ENCODE data around the gene ZNF43. TPM values are rescaled to one million over a fixed set of nuclear protein-coding genes. Genes with fewer than 3 reads are reported as not detected.
"Not testable (repeated sequence)": the region's sequence is repeated elsewhere in the genome, so short reads cannot be mapped to it uniquely, and the experiment has no call there.

The ZNF43 gene
- total and polyA plus RNA-seq, 2 of the 8 experiments (the other 6 are each of a cell fraction or from before 2014, with no cell fraction given), result 24.7 to 53.1 TPM

- peak; percentile 70; the same call in 1 of the 2 replicates for TF ChIP-seq BACH1 (IDR thresholded peaks at IDR 0.05; ENCODE audit: low read length)
- no peak for TF ChIP-seq NANOG (IDR thresholded peaks at IDR 0.05; ENCODE audit: insufficient read depth, low read depth, low read length, poor library complexity, severe bottlenecking)
- TF ChIP-seq RNF2 (IDR thresholded peaks at IDR 0.05; ENCODE audit: borderline replicate concordance, low read depth, low read length, missing control alignments, poor library complexity, severe bottlenecking), result no peak
- peak; percentile 19; the same call in 1 of the 2 replicates for TF ChIP-seq CREB1 (IDR thresholded peaks at IDR 0.05)
- peak; percentile 63; the same call in 1 of the 2 replicates for TF ChIP-seq SP4 (IDR thresholded peaks at IDR 0.05; ENCODE audit: low read length)
- TF ChIP-seq BRCA1 (IDR thresholded peaks at IDR 0.05; ENCODE audit: low read depth, low read length), result no peak
- peak; percentile 39 for TF ChIP-seq SP2 (IDR thresholded peaks at IDR 0.05; ENCODE audit: low read length)
- no peak for TF ChIP-seq POU5F1 (IDR thresholded peaks at IDR 0.05; ENCODE audit: low read depth, low read length)
- peak; percentile 83; the same call in 1 of the 2 replicates for TF ChIP-seq EGR1 (IDR thresholded peaks at IDR 0.05; ENCODE audit: borderline replicate concordance, low read depth, low read length)
- TF ChIP-seq ASH2L (IDR thresholded peaks at IDR 0.05; ENCODE audit: low read length), result peak; percentile 26
Measured at GRCh38 chr19:21835810-21836444, at the start of gene ZNF43 (continued).

GRCh38 chr19:21885516-21885915 is 49.5 kb upstream of the ZNF43 start:
- H4K20me1 ChIP-seq (replicated peaks in 1 of 2; ENCODE audit: control insufficient read depth in 1 of 2, insufficient read depth in 2 of 2, low read length in 2 of 2); H3K9ac ChIP-seq (replicated peaks in 1 of 4; ENCODE audit: extremely low read depth in 1 of 4, low read depth in 3 of 4, low read length in 3 of 4); H3K56ac ChIP-seq (replicated peaks; ENCODE audit: insufficient read length, low read depth, low read length); H3K23me2 ChIP-seq (ENCODE audit: low read depth, low read length); H3K4ac ChIP-seq (replicated peaks; ENCODE audit: insufficient read length, low read depth, low read length); H4K8ac ChIP-seq (ENCODE audit: extremely low read depth, insufficient read depth, low read length); CTCF ChIA-PET (ENCODE audit: partially characterized antibody); H3K4me3 ChIP-seq (ENCODE audit: extremely low read depth in 1 of 4, insufficient read depth in 2 of 4, low read depth in 3 of 4, low read length in 4 of 4); H2BK20ac ChIP-seq (ENCODE audit: low read length); H3K36me3 ChIP-seq (ENCODE audit: control insufficient read depth in 2 of 4, insufficient read depth in 4 of 4, low read length in 3 of 4); POLR2A ChIA-PET (ENCODE audit: partially characterized antibody); H2AK5ac ChIP-seq (ENCODE audit: low read depth, low read length); H2BK5ac ChIP-seq (ENCODE audit: low read depth, low read length); H2BK12ac ChIP-seq (ENCODE audit: low read depth, low read length); H2BK15ac ChIP-seq (ENCODE audit: low read length); H2AFZ ChIP-seq (ENCODE audit: low read length); DNase-seq (ENCODE audit: low read depth in 1 of 2, low spot score in 2 of 2); H3K27ac ChIP-seq (ENCODE audit: low read depth, low read length); H3K4me1 ChIP-seq (replicated peaks in 1 of 4; ENCODE audit: control insufficient read depth in 3 of 4, insufficient read depth in 4 of 4, low read length in 3 of 4); H4K91ac ChIP-seq (replicated peaks; ENCODE audit: insufficient read length, low read length); H3K18ac ChIP-seq (ENCODE audit: extremely low read depth, low read length); FAIRE-seq; H3K14ac ChIP-seq (ENCODE audit: insufficient read length); H3K79me1 ChIP-seq (ENCODE audit: low read depth, low read length); H3K27me3 ChIP-seq (replicated peaks in 1 of 4; ENCODE audit: control insufficient read depth in 3 of 4, extremely low read depth in 1 of 4, insufficient read depth in 3 of 4, low read length in 3 of 4); H3K4me2 ChIP-seq (ENCODE audit: insufficient read depth in 1 of 2, low read depth in 2 of 2, low read length in 2 of 2); H2BK120ac ChIP-seq (replicated peaks; ENCODE audit: low read depth, low read length); H3K79me2 ChIP-seq (ENCODE audit: control insufficient read depth in 1 of 2, insufficient read depth in 2 of 2, low read length in 2 of 2); H3K23ac ChIP-seq (ENCODE audit: insufficient read length); H4K5ac ChIP-seq (ENCODE audit: insufficient read length, low read depth, low read length): not testable (repeated sequence)
- WGBS, 2 experiments (ENCODE audit: extremely low coverage in 1 of 2, insufficient coverage in 1 of 2, insufficient read length in 1 of 2, insufficient replicate concordance in 2 of 2, low coverage in 1 of 2, low lambda C conversion rate in 2 of 2, missing lambda C conversion rate in 1 of 2), result 60% methylated on average over 2 of the region's 2 CpGs; no CpG with 5 or more reads in 1 of the 2 experiments
- peaks cover 19 to 37% of the 10 kb centered on the region in 2 experiments; a peak in 3 of 4 replicates for H3K9me3 ChIP-seq (ENCODE audit: insufficient read depth in 2 of 2, low read depth in 1 of 2, low read length in 1 of 2)
